BLaER1 (cell line): ENCODE measurements around the gene LSM2.

Source experiments
- H3K27ac ChIP-seq: shearing (Covaris generic); formaldehyde crosslinking; 2 replicates; pipeline ENCODE4 v1.8.1; 2022
- H3K27me3 ChIP-seq: shearing (Covaris generic); formaldehyde crosslinking; 2 replicates; pipeline ENCODE4 v1.8.1; 2022
- H3K36me3 ChIP-seq: shearing (Covaris generic); formaldehyde crosslinking; 2 replicates; pipeline ENCODE4 v1.8.1; 2022
- H3K4me1 ChIP-seq: shearing (Covaris generic); formaldehyde crosslinking; 2 replicates; pipeline ENCODE4 v1.8.1; 2022
- H3K4me2 ChIP-seq: shearing (Covaris generic); formaldehyde crosslinking; 2 replicates; pipeline ENCODE4 v1.8.1; 2022
- H3K4me3 ChIP-seq: shearing (Covaris generic); formaldehyde crosslinking; 2 replicates; pipeline ENCODE4 v1.8.1; 2022
- H3K9ac ChIP-seq: shearing (Covaris generic); formaldehyde crosslinking; 2 replicates; pipeline ENCODE4 v1.8.1; 2022
- H3K9me3 ChIP-seq: shearing (Covaris generic); formaldehyde crosslinking; 2 replicates; pipeline ENCODE4 v1.8.1; 2022
- H4K20me1 ChIP-seq: shearing (Covaris generic); formaldehyde crosslinking; 2 replicates; pipeline ENCODE4 v1.8.1; 2022
- Cebpa-rat ChIP-seq: shearing (Covaris generic); IDR thresholded peaks from 2 replicates; pipeline ENCODE4 v1.8.1; 2022

Gene LSM2

DNA sequence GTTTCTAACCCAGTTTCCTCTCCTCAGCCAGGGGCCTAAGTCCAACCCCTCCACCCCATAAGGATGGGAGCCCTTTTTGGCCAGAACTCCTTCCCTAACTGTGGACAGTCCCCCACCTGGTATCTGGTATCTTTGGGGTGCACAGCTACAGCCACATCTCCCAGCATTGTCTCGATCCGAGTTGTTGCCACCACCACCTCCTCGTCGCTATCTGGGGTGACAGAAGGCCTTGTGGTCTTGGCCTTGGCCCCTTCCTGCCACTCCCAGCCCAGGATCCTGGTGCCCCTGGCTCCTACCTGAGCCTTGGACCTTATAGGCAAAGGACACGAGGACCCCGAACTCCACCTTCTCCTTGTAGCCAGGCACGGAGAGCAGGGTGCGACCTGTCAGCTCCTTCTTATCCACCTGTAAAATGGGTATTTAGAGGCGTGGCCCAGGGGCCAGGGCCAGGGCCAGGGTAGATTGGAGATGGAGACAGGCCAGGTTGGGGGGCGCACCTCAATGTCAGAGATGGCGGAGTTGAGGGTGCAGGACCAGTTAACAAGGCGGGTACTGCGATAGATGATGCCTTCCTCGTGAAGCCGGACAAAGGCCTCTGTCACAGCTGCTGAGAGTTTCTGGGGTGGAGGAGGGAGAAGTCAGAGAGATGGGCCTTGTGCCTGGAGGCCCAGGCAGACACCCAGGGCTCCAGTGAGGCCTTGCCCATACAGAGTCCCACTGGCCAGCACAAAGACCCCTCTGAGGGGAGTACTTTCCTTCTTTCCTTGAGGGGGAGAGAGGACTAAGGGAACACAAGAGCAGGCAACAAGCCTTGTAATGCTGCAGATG lies 22.5 kb downstream of the LSM2 start:
- peaks cover 12% of the 10 kb centered on the region; the same call in 1 of the 2 replicates for H4K20me1 ChIP-seq

DNA sequence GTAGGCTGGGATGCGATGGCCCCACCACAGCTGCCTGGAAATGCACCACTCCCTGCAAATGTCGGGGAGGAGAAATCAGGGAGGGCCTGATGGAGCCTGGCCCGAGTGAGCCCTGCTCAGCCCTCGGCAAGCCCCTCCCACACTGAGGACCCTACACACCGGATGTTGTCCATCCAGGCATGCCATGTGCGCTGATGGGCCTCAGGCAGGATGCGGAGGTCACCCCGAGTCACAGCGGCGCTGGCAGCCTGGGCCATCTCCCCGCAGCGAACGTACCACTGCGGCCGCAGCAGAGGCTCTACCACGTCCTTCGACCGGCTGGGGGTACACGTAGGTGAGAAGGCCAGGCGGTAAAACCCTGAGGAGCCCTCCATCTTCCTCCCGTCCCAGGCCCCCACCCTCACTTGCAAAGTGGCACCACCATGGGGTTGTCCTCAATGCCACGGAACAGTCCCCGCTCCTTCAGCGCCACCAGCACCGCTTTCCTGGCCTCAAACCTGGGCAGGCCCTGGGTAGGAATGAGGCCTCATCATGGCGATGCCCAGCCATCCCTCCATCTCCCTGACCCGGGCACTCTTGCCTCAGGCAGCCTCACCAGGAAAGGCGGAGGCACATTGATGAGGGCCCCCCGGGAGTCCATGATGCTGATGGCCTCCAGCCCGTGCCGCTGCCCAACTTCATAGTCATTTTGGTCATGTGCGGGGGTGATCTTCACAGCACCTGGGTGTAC lies 24.5 kb downstream of the LSM2 start:
- TF ChIP-seq Cebpa-rat: no peak
- Histone ChIP-seq H3K9ac (no peak overlapping the region), H3K36me3 (peaks cover 98% of the 10 kb centered on the region), H3K27ac (no peak overlapping the region), H3K27me3 (no peaks in the 10 kb centered on the region), H3K4me3 (no peak overlapping the region), H4K20me1 (peaks cover 12% of the 10 kb centered on the region; the same call in 1 of the 2 replicates), H3K4me2 (no peak overlapping the region), H3K9me3 (no peaks in the 10 kb centered on the region), H3K4me1 (peaks cover 11% of the 10 kb centered on the region)

More for the DNA sequence above, 22.5 kb downstream of the LSM2 start:
- Histone ChIP-seq H3K9ac (no peak overlapping the region), H3K4me2 (no peak overlapping the region), H3K4me3 (no peak overlapping the region), H3K4me1 (peaks cover 10% of the 10 kb centered on the region), H3K27ac (no peak overlapping the region), H3K27me3 (no peaks in the 10 kb centered on the region), H3K9me3 (no peaks in the 10 kb centered on the region), H3K36me3 (peaks cover 97% of the 10 kb centered on the region)
- no peak for TF ChIP-seq Cebpa-rat

DNA sequence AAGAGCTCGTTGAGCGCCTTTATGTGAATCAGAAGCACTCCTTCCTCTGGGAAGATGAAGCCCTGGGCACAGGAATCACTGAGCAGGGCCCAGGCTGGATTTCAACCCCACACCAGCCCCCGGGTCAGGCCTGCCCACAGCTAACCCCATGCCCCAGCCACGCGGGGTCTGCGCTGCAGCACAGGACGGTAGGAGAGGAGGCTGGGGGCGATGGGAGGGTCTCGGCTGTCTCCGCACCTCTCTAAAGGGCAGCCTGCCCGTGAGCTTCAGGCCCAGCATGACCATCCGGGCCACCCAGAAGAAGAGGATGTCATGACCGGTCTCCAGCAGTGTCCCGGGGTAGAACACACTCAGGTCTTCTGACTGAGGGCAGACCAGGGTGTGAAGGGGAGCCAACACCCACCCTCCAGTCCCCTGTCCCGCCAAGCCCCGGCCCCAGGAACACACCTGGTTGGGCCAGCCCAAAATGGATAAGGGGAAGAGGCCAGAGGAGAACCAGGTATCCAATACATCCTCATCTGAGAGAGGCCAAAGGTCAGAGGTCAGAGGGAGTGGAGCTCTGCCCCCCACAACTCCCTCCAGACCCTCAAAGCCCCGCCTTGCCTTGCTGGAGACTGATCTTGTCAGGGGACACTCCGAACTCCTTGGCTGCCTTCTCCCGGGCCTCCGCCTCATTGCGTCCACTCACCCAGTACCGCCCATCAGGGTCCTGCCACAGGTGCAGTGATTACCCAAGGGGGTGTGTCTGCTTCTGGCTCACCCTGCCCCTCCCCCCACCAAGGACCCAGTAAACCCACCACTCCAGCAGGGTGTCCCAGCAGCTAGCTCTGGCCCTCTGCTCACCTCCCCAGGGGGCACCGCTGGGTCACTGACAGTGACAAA lies 25.3 kb downstream of the LSM2 start:
- no peaks in the 10 kb centered on the region for H3K27me3 ChIP-seq
- H3K27ac ChIP-seq: no peak overlapping the region
- peaks cover 19% of the 10 kb centered on the region for H3K4me1 ChIP-seq
- H3K9me3 ChIP-seq: no peaks in the 10 kb centered on the region
- H3K4me3 ChIP-seq: no peak overlapping the region
- H4K20me1 ChIP-seq: peaks cover 12% of the 10 kb centered on the region; the same call in 1 of the 2 replicates
- no peak overlapping the region for H3K9ac ChIP-seq
- H3K36me3 ChIP-seq: peaks cover 91% of the 10 kb centered on the region
- TF ChIP-seq Cebpa-rat: no peak
- no peak overlapping the region for H3K4me2 ChIP-seq

DNA sequence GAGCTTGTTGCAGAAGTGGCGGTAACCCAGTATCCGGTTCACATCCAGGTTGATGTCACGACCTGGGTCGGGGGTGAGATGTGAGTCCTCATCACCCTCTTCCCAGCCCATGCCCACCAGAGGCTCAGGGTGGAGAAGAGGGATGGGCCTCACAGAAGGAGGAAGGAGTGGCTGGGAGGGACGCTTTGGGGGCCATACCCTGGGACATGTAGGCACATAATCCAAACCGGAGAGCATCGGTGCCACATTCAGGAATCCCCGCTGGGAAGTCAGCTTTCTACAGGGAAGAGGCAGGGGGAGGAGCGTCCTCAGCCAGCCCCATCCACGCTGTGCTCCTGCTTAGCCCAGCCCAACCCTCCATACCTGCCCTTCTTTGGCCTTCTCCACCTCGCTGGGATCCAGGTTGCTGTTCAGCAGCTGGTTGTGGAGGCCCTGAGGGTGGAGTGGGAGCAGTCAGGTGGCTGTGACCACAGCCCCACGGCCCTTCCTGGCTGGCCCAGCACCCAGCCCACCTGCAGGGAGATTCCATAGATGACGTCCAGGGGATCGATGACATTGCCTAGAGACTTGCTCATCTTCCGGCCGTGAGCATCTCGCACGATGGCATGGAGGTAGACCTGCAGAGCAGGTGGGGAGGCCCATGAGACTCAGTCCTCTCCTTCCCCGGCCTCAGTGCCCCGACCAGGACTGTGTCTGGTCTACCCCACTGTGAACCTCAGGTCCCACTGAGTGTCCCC lies 26.1 kb downstream of the LSM2 start:
- H3K36me3 ChIP-seq: peaks cover 83% of the 10 kb centered on the region
- H3K27ac ChIP-seq: no peak overlapping the region
- H3K9me3 ChIP-seq: no peaks in the 10 kb centered on the region
- no peaks in the 10 kb centered on the region for H3K27me3 ChIP-seq
- H3K4me1 ChIP-seq: peaks cover 26% of the 10 kb centered on the region
- peaks cover 12% of the 10 kb centered on the region; the same call in 1 of the 2 replicates for H4K20me1 ChIP-seq
- H3K9ac ChIP-seq: no peak overlapping the region
- no peak overlapping the region for H3K4me3 ChIP-seq
- H3K4me2 ChIP-seq: no peak overlapping the region
- TF ChIP-seq Cebpa-rat: no peak

DNA sequence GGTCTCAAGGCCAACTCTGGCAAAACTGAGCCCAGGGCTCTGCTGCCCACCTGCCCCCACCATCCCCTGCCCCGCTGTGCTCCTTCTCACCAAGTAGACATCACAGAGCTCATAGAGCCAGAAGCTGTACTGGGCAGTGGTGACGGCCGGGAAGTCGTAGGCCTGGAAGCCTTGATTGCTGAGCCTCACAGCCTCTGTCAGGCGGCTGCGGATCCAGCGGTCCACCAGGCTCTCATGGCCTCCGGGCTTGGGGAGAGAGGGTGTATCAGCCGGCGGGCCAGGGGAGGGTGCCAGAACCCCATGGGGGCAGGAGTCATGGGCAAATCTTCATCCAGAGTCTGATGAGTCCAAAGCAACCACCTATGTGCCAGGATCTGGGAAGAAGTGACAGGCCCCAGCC lies 26.9 kb downstream of the LSM2 start:
- Histone ChIP-seq H3K4me2 (no peak overlapping the region), H3K27me3 (no peaks in the 10 kb centered on the region), H3K9ac (no peak overlapping the region), H3K27ac (no peak overlapping the region), H3K4me3 (no peak overlapping the region), H4K20me1 (peaks cover 12% of the 10 kb centered on the region; the same call in 1 of the 2 replicates), H3K36me3 (peaks cover 75% of the 10 kb centered on the region), H3K9me3 (no peaks in the 10 kb centered on the region), H3K4me1 (peaks cover 33% of the 10 kb centered on the region)
- no peak for TF ChIP-seq Cebpa-rat

DNA sequence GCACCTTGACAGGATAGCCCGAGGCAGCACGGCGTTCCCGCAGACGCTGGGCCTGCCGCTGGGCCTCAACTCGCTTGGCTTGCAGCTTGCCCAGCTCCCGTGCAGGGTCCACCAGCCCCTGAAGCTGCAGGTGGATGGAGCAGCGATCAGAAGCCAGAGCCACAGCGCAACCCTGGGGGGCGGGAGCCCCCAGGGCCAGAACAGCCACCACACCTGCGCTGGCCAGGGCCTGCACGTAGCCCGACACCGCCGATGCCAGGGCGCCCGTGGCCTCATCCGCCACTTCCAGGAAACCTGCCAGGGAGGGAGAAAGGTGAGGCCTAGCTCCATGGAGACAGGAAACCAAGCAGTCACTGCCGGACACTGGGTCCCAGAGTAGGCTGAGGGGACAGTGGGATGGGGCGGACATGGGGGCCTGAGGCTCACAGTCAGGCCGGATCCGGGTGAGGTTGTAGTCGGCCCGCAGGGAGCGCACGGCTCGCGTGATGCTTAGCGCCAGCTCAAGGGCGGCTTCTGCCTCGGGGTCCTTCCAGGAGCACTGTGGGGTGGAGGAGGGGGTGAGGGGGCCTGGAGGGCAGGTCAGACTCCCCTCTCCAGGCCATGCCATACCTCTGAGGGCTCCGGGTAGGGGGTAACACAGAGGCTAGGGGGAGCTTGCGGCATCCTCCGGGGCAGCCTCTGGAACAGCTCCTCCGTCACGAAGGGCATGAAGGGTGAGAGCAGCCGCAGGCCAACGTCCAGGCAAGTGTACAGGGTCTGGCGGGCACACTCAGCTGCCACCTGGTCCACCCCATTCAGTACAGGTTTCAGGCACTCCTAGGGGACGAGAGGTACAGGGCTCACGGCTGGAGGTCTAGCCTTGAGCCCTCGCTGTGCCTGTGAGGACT lies 27.5 kb downstream of the LSM2 start:
- Histone ChIP-seq H3K9me3 (no peaks in the 10 kb centered on the region), H3K4me3 (no peak overlapping the region), H3K4me1 (peaks cover 40% of the 10 kb centered on the region), H3K4me2 (no peak overlapping the region), H3K27me3 (no peaks in the 10 kb centered on the region), H3K9ac (no peak overlapping the region), H4K20me1 (peaks cover 12% of the 10 kb centered on the region; the same call in 1 of the 2 replicates), H3K27ac (no peak overlapping the region), H3K36me3 (peaks cover 68% of the 10 kb centered on the region)
- no peak for TF ChIP-seq Cebpa-rat

DNA sequence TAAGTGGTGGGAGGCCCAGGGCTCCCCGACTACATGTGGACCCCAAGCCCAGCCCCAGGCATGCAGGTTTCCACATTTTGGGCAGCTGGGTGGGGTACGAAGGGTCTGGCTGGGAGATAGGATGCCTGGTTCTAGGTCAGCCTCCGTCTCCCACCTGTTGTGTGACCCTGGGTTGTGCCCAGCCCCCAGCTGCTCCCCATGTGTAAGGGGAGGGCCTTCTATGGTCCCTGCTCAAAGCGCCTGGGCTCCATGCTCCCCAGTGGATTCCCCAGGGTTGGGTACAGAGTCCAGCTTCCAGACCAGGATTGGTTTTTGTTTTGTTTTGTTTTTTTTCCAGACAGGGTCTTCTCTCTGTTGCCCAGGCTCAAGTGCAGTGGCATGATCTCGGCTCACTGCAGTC lies 28.6 kb downstream of the LSM2 start:
- Histone ChIP-seq H4K20me1 (peaks cover 12% of the 10 kb centered on the region; the same call in 1 of the 2 replicates), H3K36me3 (peaks cover 58% of the 10 kb centered on the region), H3K9ac (no peak overlapping the region)

DNA sequence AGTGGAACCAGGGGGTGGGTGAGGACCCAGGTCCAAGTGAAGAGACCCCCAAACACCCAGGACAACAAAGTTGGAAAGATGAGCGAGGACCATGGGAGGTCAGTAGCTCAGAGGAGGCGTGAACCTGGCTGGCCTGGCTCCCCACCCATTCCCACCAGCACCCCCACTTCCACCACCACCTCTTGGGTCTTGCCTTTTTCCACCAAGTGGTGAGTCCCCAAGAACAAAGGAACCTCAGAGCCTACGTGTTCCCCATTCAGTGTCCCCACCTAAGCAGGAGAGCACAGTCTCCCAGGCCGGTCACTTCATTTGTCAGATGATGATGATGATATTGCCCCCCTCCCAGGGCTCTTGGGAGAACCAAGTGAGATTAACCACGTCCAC lies 29.1 kb downstream of the LSM2 start:
- H3K4me2 ChIP-seq: peak overlapping the region; percentile 66
- H3K4me3 ChIP-seq: no peak overlapping the region
- H3K36me3 ChIP-seq: peaks cover 53% of the 10 kb centered on the region
- no peak overlapping the region for H3K27ac ChIP-seq
- H3K27me3 ChIP-seq: no peaks in the 10 kb centered on the region
- no peak for TF ChIP-seq Cebpa-rat
- H3K9me3 ChIP-seq: no peaks in the 10 kb centered on the region
- peaks cover 11% of the 10 kb centered on the region; the same call in 1 of the 2 replicates for H4K20me1 ChIP-seq
- 0 out of 2 replicates have a peak overlapping the region, but pooled peaks have one; percentile 23 for H3K9ac ChIP-seq
- H3K4me1 ChIP-seq: peaks cover 48% of the 10 kb centered on the region

More for the DNA sequence above, 28.6 kb downstream of the LSM2 start:
- H3K27me3 ChIP-seq: no peaks in the 10 kb centered on the region
- H3K4me3 ChIP-seq: no peak overlapping the region
- H3K4me1 ChIP-seq: peaks cover 44% of the 10 kb centered on the region
- H3K27ac ChIP-seq: no peak overlapping the region
- H3K9me3 ChIP-seq: no peaks in the 10 kb centered on the region
- no peak overlapping the region for H3K4me2 ChIP-seq
- TF ChIP-seq Cebpa-rat: no peak
